Mesenchymal stem cell (in vitro differentiated cells and primary cell): ENCODE data around the gene TEF.
A peak's percentile ranks its signal among the peaks of the same experiment; 100 is the strongest.

Source experiments
- DNase-seq: peaks from one replicate; pipeline ENCODE4 v3.0.0-alpha.2; 2013
- H2AFZ ChIP-seq: one replicate; pipeline ENCODE4 v1.6.1; 2013; ENCODE audit warnings: low read depth, mild to moderate bottlenecking, control low read depth, inconsistent platforms, low read length, moderate library complexity
- H2AK5ac ChIP-seq: 2 replicates; pipeline ENCODE4 v1.6.1; 2013; ENCODE audit warnings: low read length, moderate library complexity, mild to moderate bottlenecking, inconsistent platforms; ENCODE audit not compliant: severe bottlenecking
- H2BK120ac ChIP-seq: one replicate; pipeline ENCODE4 v1.6.1; 2013; ENCODE audit warnings: low read depth, mild to moderate bottlenecking, inconsistent platforms, low read length, moderate library complexity
- H2BK12ac ChIP-seq, 2 experiments: one replicate each; pipeline ENCODE4 v1.6.1; 2013; ENCODE audit warnings: inconsistent platforms in 2 of 2, low read length in 2 of 2, mild to moderate bottlenecking in 2 of 2, moderate library complexity in 2 of 2, control low read depth in 1 of 2
- H2BK15ac ChIP-seq: one replicate; pipeline ENCODE4 v1.6.1; 2013; ENCODE audit warnings: mild to moderate bottlenecking, low read depth, inconsistent platforms; ENCODE audit not compliant: poor library complexity, severe bottlenecking
- H2BK5ac ChIP-seq: 2 replicates; pipeline ENCODE4 v1.6.1; 2013; ENCODE audit warnings: low read depth, mild to moderate bottlenecking, low read length, control low read depth, inconsistent platforms; ENCODE audit not compliant: poor library complexity, severe bottlenecking
- H3K14ac ChIP-seq, 2 experiments: one replicate each; pipeline ENCODE4 v1.6.1; 2013; ENCODE audit warnings: inconsistent platforms in 2 of 2, low read length in 2 of 2, control low read depth in 1 of 2, mild to moderate bottlenecking in 1 of 2, moderate library complexity in 1 of 2
- H3K18ac ChIP-seq, 2 experiments: one replicate each; pipeline ENCODE4 v1.6.1; 2013; ENCODE audit warnings: inconsistent platforms in 2 of 2, low read length in 2 of 2, control low read depth in 1 of 2, low read depth in 1 of 2, mild to moderate bottlenecking in 1 of 2
- H3K23ac ChIP-seq, 2 experiments: one replicate each; pipeline ENCODE4 v1.6.1; 2013; ENCODE audit warnings: inconsistent platforms in 2 of 2, low read length in 2 of 2, mild to moderate bottlenecking in 2 of 2, moderate library complexity in 2 of 2, control low read depth in 1 of 2
- H3K27ac ChIP-seq: 2 replicates; pipeline ENCODE4 v1.5.1; 2013; ENCODE audit warnings: mild to moderate bottlenecking, moderate library complexity, low read length, control low read depth, inconsistent platforms; ENCODE audit not compliant: poor library complexity, severe bottlenecking
- H3K27me3 ChIP-seq, 2 experiments: 2 replicates each; pipeline versions ENCODE4 v1.6.1 to v1.7.0; 2013; ENCODE audit warnings: low read length in 2 of 2, mild to moderate bottlenecking in 2 of 2, moderate library complexity in 2 of 2, control low read depth in 1 of 2, inconsistent platforms in 1 of 2; ENCODE audit not compliant: control insufficient read depth in 1 of 2, insufficient read depth in 1 of 2
- H3K36me3 ChIP-seq, 2 experiments: 2 replicates each; pipeline versions ENCODE4 v1.6.1 to v1.7.0; 2013; ENCODE audit warnings: low read length in 2 of 2, control low read depth in 1 of 2, inconsistent platforms in 1 of 2, low read depth in 1 of 2, mild to moderate bottlenecking in 1 of 2; ENCODE audit not compliant: insufficient read depth in 2 of 2, control insufficient read depth in 1 of 2
- H3K4ac ChIP-seq, 2 experiments: one replicate each; pipeline ENCODE4 v1.6.1; 2013; ENCODE audit warnings: inconsistent platforms in 2 of 2, low read length in 2 of 2, mild to moderate bottlenecking in 2 of 2, moderate library complexity in 2 of 2, control low read depth in 1 of 2, low read depth in 1 of 2
- H3K4me1 ChIP-seq: 2 replicates; pipeline ENCODE4 v1.6.1; 2013; ENCODE audit warnings: low read depth, low read length, control low read depth; ENCODE audit not compliant: control insufficient read depth, insufficient read depth
- H3K4me2 ChIP-seq: 2 replicates; pipeline ENCODE4 v1.6.1; 2013; ENCODE audit warnings: low read length, mild to moderate bottlenecking, inconsistent platforms; ENCODE audit not compliant: poor library complexity, severe bottlenecking
- H3K4me3 ChIP-seq, 2 experiments: 2 replicates each; pipeline versions ENCODE4 v1.5.1 to v1.7.0; 2013; ENCODE audit warnings: low read length in 2 of 2, mild to moderate bottlenecking in 2 of 2, control low read depth in 1 of 2, low read depth in 1 of 2; ENCODE audit not compliant: insufficient read depth in 1 of 2
- H3K79me1 ChIP-seq: replicated peaks from 2 replicates; pipeline ENCODE4 v1.6.1; 2013; ENCODE audit warnings: mild to moderate bottlenecking, control low read depth, low read length, inconsistent platforms; ENCODE audit not compliant: poor library complexity, severe bottlenecking
- H3K9ac ChIP-seq: 2 replicates; pipeline ENCODE4 v1.7.0; 2013; ENCODE audit warnings: mild to moderate bottlenecking, low read length, moderate library complexity
- H3K9me3 ChIP-seq: 2 replicates; pipeline ENCODE4 v1.7.0; 2013; ENCODE audit warnings: mild to moderate bottlenecking, low read length; ENCODE audit not compliant: control insufficient read depth
- H4K8ac ChIP-seq: one replicate; pipeline ENCODE4 v1.6.1; 2013; ENCODE audit warnings: inconsistent platforms, mild to moderate bottlenecking, low read length, moderate library complexity
- H4K91ac ChIP-seq: one replicate; pipeline ENCODE4 v1.6.1; 2013; ENCODE audit warnings: mild to moderate bottlenecking, low read length, inconsistent platforms
- WGBS: methylation state at CpG from one replicate; pipeline ENCODE4 v1.1.7; 2013; ENCODE audit warnings: mixed read lengths; 5-methylcytosine and 5-hydroxymethylcytosine counted together

Gene TEF

DNA sequence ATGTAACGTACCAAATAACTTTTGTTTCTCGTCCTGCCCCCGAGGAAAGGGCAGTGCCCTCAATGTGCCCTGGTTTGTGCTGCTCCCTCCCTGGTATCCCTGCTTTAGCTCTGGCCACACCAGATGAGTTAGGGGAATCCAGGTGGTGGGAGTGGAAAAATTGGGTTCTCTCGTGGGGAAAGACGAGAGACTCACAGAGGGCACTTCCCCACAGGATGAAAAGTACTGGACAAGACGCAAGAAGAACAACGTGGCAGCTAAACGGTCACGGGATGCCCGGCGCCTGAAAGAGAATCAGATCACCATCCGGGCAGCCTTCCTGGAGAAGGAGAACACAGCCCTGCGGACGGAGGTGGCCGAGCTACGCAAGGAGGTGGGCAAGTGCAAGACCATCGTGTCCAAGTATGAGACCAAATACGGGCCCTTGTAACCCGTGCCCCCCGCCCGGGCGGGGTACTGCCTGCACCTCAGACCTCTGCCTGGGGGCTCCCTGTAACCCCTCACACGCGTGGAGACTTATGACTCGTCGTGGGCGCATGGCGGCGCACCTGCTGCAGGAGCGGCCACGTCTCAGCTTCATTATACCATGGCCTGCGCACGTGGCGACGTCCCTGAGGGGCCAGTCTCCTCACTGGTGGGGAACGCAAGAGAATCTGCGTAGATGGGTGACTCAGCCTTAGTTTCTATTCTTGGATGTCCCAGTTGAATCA, 13.9 kb downstream of the TEF start:
- no peak overlapping the region for H3K18ac ChIP-seq
- no peaks in the 10 kb centered on the region for H3K9me3 ChIP-seq
- H2BK120ac ChIP-seq, result no peak overlapping the region
- H4K91ac ChIP-seq, result no peak overlapping the region
- no peak overlapping the region for H3K9ac ChIP-seq
- H2BK15ac ChIP-seq, result no peak overlapping the region
- DNase-seq, result no peak
- H3K14ac ChIP-seq, result no peak overlapping the region
- H2AFZ ChIP-seq, result no peak overlapping the region
- H3K4me2 ChIP-seq, result no peak overlapping the region
- peaks cover 47 to 62% of the 10 kb centered on the region in 2 experiments for H3K36me3 ChIP-seq
- H2BK12ac ChIP-seq, result no peak overlapping the region
- H2AK5ac ChIP-seq, result no peak overlapping the region
- 96% methylated on average over 37 of the region's 37 CpGs for WGBS
- no peaks in the 10 kb centered on the region for H3K27me3 ChIP-seq
- no peak overlapping the region for H3K23ac ChIP-seq
- no peak overlapping the region for H3K4me3 ChIP-seq
- H2BK5ac ChIP-seq, result no peak overlapping the region
- no peak overlapping the region for H3K27ac ChIP-seq
- H3K79me1 ChIP-seq, result peaks cover 2% of the 10 kb centered on the region
- H4K8ac ChIP-seq, result no peak overlapping the region
- H3K4me1 ChIP-seq, result peaks cover 2% of the 10 kb centered on the region
- H3K4ac ChIP-seq, result no peak overlapping the region

DNA sequence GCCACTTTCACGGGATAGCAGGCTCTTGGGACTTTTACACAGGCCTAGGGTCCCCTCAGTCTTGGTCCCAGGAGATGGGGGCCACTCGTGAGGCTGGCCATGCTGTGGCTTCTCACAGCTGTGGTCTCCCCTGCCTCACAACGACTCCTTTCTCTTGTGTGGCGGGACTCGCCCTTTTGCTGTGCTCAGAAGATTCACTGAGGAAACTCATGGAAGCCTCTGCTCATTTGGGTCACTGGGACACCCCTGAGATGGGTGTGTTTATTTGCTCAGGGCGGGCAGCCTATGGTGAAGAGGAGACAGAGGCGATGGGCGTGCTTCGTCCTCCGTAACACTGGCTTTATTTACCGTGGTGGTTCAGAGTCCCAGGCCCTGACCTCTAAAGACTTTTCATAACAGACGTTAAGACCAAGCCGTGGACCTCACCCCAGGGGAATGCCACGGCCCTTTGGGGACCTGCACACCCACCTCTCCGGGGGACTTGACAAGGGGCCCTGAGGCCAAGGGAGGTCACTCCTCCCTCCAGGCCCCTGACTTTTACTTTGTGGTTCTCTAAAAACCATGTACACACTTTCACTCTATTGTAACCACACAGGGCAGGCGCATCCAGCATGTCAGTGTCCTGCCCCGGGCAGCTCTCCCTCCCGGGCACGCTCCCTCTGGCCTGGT, 15.5 kb downstream of the TEF start:
- Histone ChIP-seq H3K9ac (no peak overlapping the region), H3K18ac (no peak overlapping the region), H2AK5ac (no peak overlapping the region), H3K4me3 (no peak overlapping the region), H3K23ac (no peak overlapping the region), H2BK15ac (no peak overlapping the region), H3K36me3 (peaks cover 45 to 48% of the 10 kb centered on the region in 2 experiments), H2BK5ac (no peak overlapping the region), H2BK120ac (no peak overlapping the region), H2AFZ (no peak overlapping the region), H3K4ac (no peak overlapping the region), H3K27me3 (no peaks in the 10 kb centered on the region), H3K14ac (no peak overlapping the region), H3K4me1 (peaks cover 2% of the 10 kb centered on the region), H2BK12ac (no peak overlapping the region), H4K91ac (no peak overlapping the region), H3K9me3 (no peaks in the 10 kb centered on the region), H4K8ac (no peak overlapping the region), H3K79me1 (no peaks in the 10 kb centered on the region), H3K4me2 (no peak overlapping the region), H3K27ac (no peak overlapping the region)
- WGBS, result 89% methylated on average over 19 of the region's 19 CpGs
- no peak for DNase-seq

DNA sequence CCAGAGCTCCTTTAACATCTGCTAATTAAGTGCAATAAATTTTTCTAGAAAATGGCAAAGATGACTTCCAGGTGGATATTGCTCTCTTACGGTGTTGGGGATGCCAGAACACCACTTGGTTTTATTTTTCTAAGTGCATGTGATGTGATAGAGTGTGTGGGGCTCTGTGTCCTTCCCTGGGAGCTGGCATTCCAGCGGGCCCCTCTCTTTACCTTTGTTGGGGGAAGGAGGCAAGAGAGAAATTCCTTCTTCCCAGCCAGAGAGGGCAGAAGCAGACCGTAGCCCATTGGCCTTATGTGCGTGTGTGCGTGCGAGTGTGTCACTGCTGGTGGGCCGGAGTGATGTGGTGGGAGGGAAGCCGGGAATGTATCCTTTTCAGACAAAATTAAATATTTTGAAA, 17.2 kb downstream of the TEF start:
- H2AFZ ChIP-seq, result no peak overlapping the region
- no peak overlapping the region for H3K14ac ChIP-seq
- H2BK12ac ChIP-seq, result no peak overlapping the region
- no peaks in the 10 kb centered on the region for H3K9me3 ChIP-seq
- no peak overlapping the region for H3K4me3 ChIP-seq
- H3K27me3 ChIP-seq, result no peaks in the 10 kb centered on the region
- H2BK120ac ChIP-seq, result no peak overlapping the region
- H2AK5ac ChIP-seq, result no peak overlapping the region
- H3K4ac ChIP-seq, result no peak overlapping the region
- no peak overlapping the region for H3K9ac ChIP-seq
- DNase-seq, result no peak
- peaks cover 42 to 48% of the 10 kb centered on the region in 2 experiments for H3K36me3 ChIP-seq
- H3K18ac ChIP-seq, result no peak overlapping the region
- H3K79me1 ChIP-seq, result no peaks in the 10 kb centered on the region
- 92% methylated on average over 6 of the region's 8 CpGs for WGBS
- H2BK15ac ChIP-seq, result no peak overlapping the region
- H4K91ac ChIP-seq, result no peak overlapping the region
- H3K27ac ChIP-seq, result no peak overlapping the region
- H3K23ac ChIP-seq, result no peak overlapping the region
- H3K4me2 ChIP-seq, result no peak overlapping the region
- peaks cover 3% of the 10 kb centered on the region for H3K4me1 ChIP-seq
- no peak overlapping the region for H4K8ac ChIP-seq
- no peak overlapping the region for H2BK5ac ChIP-seq

DNA sequence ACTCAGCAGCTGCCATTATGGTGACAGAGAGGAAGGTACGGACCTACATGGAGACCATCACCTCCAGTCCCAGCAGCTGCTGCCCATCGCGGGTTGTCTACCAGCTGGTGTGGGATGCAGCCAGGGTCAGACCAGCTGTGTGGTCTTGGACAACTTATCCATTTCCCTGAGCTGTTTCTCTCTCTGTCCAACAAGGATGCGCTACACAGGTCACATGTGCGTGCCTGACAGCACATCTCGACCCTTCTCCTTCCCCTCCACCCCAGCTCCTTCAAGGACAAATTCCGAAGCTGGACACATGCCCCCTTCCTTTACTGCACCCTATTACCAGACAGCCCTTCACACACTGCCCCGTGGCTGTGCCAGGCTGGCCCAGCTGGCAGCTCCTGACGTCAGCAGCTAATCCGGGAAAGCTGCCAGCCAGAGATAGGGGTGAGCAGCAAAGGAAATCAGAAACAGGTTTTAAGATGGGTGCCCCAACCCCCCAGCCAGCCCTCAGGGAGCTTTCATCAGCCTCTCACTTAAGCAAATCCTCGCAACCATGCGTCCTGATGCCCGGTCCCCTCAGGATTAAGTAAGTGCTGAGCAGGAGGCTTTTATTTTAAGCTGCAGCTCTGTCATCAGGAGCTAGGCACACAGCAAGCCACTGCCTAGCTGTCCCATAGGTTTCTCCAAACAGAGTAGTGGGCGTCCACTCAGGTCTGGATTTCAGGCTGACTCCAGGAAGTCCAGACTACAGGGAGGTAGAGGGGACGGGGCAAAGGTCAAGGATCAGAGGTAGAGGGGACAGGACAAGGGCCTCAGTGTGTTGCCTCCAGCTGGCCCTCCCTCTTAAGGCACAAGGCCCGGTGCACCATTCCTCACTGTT, 20.3 kb downstream of the TEF start:
- no peak overlapping the region for H3K23ac ChIP-seq
- no peak overlapping the region for H4K8ac ChIP-seq
- H3K9ac ChIP-seq, result peak overlapping the region; percentile 63
- H3K9me3 ChIP-seq, result no peaks in the 10 kb centered on the region
- H2BK12ac ChIP-seq, result peak overlapping the region in 1 of 2 experiments; percentile 1
- no peak overlapping the region for H4K91ac ChIP-seq
- H2BK120ac ChIP-seq, result no peak overlapping the region
- no peak overlapping the region for H2AK5ac ChIP-seq
- no peaks in the 10 kb centered on the region for H3K79me1 ChIP-seq
- peak; percentile 12 for DNase-seq
- peak overlapping the region in 1 of 2 experiments; percentile 44 for H3K14ac ChIP-seq
- no peak overlapping the region for H3K27ac ChIP-seq
- no peak overlapping the region for H3K18ac ChIP-seq
- peak overlapping the region in 1 of 2 experiments; percentile 6 for H3K4me3 ChIP-seq
- no peaks in the 10 kb centered on the region for H3K27me3 ChIP-seq
- peaks cover 5% of the 10 kb centered on the region for H3K4me1 ChIP-seq
- H3K4ac ChIP-seq, result no peak overlapping the region
- H2BK15ac ChIP-seq, result no peak overlapping the region
- no peak overlapping the region for H2AFZ ChIP-seq
- no peak overlapping the region for H2BK5ac ChIP-seq
- WGBS, result 78% methylated on average over 16 of the region's 16 CpGs
- peaks cover 13 to 17% of the 10 kb centered on the region in 2 experiments for H3K36me3 ChIP-seq
- H3K4me2 ChIP-seq, result no peak overlapping the region
